ENCODE results near the gene MMAB. TPM values are rescaled to one million over a fixed set of nuclear protein-coding genes. Genes with fewer than 3 reads are reported as not detected.

Gene MMAB
- total and polyA plus RNA-seq, 2 experiments from 2014 or later, result 6.7 to 26.8 TPM

DNA sequence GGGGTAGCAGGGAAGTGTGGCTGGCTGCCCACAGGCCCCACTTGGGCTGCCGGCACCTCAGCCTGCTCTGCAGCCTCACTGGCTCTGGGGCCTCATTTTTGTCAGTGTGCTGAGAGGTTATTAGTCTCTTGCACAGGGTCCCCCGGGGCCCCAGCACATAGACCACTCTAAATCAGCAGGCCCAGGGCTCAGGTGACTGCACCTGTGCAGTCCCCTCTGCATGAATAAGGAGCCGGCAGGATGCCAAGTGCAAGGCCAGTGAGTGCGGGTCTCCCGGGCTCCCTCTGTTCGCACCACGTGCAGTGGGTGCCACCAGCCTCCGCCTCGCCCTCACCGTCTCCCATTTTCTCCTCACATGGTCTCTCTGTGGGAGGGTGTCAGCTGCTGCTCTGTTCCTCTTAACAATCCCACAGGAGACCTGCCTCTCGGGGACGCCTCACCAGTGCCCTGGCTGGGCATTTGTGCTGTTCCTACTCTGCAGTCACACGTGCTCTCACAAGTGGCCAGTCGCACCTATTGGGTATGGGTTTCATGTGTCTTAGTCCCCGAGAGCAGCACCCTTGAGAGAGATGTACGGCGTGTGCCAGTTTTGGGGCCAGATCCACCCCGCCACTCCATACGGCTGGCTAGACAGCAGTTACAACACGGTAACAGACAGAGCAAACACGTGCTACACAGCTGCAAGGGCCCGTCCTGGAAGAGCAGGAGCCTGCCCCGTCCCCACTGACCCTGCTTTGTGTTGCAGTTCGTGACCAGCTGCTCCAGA, 40.4 kb downstream of the MMAB start:
- Histone ChIP-seq H3K9ac (no peak overlapping the region), H3K9me3 (ENCODE audit: low read depth) (no peaks in the 10 kb centered on the region), H3K4me1 (ENCODE audit: insufficient read depth) (no peaks in the 10 kb centered on the region), H3K27ac (no peak overlapping the region), H3K9me2 (ENCODE audit: insufficient read depth) (no peaks in the 10 kb centered on the region), H3K27me3 (replicated peaks; ENCODE audit: insufficient read depth) (no peaks in the 10 kb centered on the region), H2AFZ (no peak overlapping the region), H3F3A (ENCODE audit: insufficient read depth) (no peaks in the 10 kb centered on the region), H3K4me3 (no peak overlapping the region), H3K36me3 (ENCODE audit: low read depth) (peaks cover 2% of the 10 kb centered on the region; the same call in 1 of the 2 replicates), H3K79me2 (ENCODE audit: insufficient read depth) (no peaks in the 10 kb centered on the region), H4K20me1 (ENCODE audit: insufficient read depth) (no peaks in the 10 kb centered on the region), H3K4me2 (ENCODE audit: unreplicated experiment) (no peak overlapping the region)
- TF ChIP-seq EZH2phosphoT487 (IDR thresholded peaks at IDR 0.05; ENCODE audit: insufficient read depth, low read depth) (no peak), EZH2 (IDR thresholded peaks at IDR 0.05; ENCODE audit: insufficient read depth, poor library complexity, severe bottlenecking) (no peak)
- DNase-seq, result no peak
- in situ Hi-C loops (cut with MboI), result no loop called here
- 84 to 86% methylated on average over 24 of the region's 24 CpGs for WGBS, 2 experiments (ENCODE audit: low coverage in 1 of 2, low lambda C conversion rate in 2 of 2, missing lambda C conversion rate in 2 of 2)

DNA sequence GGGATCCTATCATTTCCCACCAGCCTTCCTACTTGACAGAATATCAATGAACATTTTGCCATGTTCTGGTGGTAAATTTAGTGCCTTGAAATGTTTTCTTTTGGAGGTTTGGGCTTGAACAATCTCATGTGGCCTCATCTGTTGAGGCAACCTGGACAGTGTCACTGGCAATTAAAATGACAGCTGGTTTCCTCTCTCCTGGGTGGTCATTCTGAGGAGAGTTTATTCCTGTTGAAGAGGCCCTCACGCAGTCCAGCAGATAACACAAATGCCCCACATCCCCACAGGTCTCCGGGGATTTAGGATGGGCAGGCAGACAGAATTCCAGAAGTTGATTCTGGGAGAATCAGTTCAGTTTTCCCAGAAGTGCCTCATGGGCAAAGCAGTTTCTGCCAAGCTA, 41.9 kb downstream of the MMAB start:
- Histone ChIP-seq H3K9me2 (ENCODE audit: insufficient read depth) (no peaks in the 10 kb centered on the region), H3K27me3 (replicated peaks; ENCODE audit: insufficient read depth) (no peaks in the 10 kb centered on the region), H3K9ac (no peak overlapping the region), H3K4me2 (ENCODE audit: unreplicated experiment) (no peak overlapping the region), H3K9me3 (ENCODE audit: low read depth) (no peaks in the 10 kb centered on the region), H3K4me1 (ENCODE audit: insufficient read depth) (no peaks in the 10 kb centered on the region), H2AFZ (no peak overlapping the region), H3K36me3 (ENCODE audit: low read depth) (peaks cover 2% of the 10 kb centered on the region; the same call in 1 of the 2 replicates), H3K79me2 (ENCODE audit: insufficient read depth) (no peaks in the 10 kb centered on the region), H3F3A (ENCODE audit: insufficient read depth) (no peaks in the 10 kb centered on the region), H3K27ac (no peak overlapping the region), H4K20me1 (ENCODE audit: insufficient read depth) (no peaks in the 10 kb centered on the region), H3K4me3 (no peak overlapping the region)
- TF ChIP-seq EZH2phosphoT487 (IDR thresholded peaks at IDR 0.05; ENCODE audit: insufficient read depth, low read depth) (no peak), EZH2 (IDR thresholded peaks at IDR 0.05; ENCODE audit: insufficient read depth, poor library complexity, severe bottlenecking) (no peak)
- DNase-seq, result no peak
- WGBS, 2 experiments (ENCODE audit: low coverage in 1 of 2, low lambda C conversion rate in 2 of 2, missing lambda C conversion rate in 2 of 2), result 75 to 76% methylated on average over 2 of the region's 2 CpGs
- in situ Hi-C loops (cut with MboI), result no loop called here

DNA sequence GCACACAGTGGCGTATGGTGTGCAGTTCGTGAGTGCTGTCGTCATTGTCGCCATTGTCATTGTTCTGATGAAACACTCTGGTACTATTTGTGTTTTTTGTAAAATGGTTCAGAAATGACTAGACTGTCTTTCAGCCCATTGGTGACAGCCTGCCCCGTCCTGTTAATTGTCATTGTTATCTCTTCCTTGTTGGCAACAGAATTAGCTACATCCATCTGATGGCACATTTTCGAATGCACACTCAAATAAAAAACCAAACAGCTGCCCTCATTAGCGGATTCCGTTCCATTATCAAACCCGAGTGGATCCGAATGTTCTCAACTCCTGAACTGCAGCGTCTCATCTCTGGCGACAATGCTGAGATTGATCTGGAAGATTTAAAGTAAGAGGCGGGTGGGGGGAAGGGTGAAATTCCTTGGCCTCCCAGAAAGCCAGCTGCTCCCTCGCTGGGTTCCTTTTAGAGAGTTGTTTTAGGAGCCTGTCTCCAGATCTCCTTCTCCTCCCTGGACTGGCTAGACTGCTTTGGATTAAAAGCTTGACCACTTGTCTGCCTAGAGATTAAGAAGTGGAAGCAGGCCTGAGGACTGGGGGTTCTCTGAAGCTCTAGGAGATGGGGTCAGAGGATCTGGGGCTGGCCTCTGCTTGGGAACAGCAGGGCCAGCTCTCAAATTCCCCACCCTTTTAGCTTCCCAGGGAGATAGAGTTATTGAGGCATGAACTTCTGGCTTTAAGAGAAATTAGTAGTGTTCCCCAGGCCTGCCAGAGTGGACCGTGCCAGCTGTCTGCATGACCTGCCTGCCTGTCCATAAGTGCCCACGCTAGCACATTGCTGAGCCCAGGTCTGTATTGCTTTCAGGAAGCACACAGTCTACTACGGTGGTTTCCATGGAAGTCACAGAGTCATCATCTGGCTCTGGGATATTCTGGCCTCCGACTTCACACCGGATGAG, 43.3 kb downstream of the MMAB start:
- no peak for DNase-seq

DNA sequence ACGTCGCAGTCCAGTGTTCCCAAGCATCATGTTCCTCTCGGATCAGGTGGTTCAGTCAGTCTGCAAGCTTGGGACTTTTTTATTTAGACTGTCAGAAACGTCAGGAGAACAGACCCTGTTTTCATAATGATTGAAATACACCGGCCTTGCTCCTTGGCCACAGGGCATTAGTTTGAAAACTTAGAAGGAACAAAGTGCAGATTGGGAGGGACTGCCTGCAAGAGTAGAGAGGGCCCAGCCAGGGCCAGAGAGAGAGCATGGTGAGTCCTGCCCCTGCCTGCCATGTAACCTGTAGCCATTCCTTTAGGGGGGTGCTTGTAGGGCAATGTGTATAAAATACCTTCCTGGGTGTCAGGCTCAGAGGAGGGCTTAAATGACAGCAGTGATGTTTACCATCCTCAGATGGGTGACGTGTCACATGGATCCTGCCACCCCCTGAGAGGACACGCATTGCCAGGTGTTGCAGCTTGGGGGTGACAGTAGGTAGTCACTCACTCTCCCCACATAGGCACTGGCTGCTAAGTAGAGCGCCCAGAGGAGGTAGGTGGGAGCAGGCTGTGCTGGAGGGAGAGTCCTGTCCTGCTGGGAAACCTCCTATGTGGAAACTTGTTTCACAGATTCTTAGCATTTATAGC, 45.7 kb downstream of the MMAB start:
- TF ChIP-seq EZH2phosphoT487 (IDR thresholded peaks at IDR 0.05; ENCODE audit: insufficient read depth, low read depth), result no peak
- TF ChIP-seq EZH2 (IDR thresholded peaks at IDR 0.05; ENCODE audit: insufficient read depth, poor library complexity, severe bottlenecking), result no peak
- Histone ChIP-seq H3K9me2 (ENCODE audit: insufficient read depth) (no peaks in the 10 kb centered on the region), H2AFZ (no peak overlapping the region), H3K9me3 (ENCODE audit: low read depth) (no peaks in the 10 kb centered on the region), H3K4me3 (no peak overlapping the region), H3K36me3 (ENCODE audit: low read depth) (peaks cover 4% of the 10 kb centered on the region; the same call in 1 of the 2 replicates), H3K9ac (no peak overlapping the region), H3K27me3 (replicated peaks; ENCODE audit: insufficient read depth) (no peaks in the 10 kb centered on the region), H3K4me1 (ENCODE audit: insufficient read depth) (no peaks in the 10 kb centered on the region), H3K79me2 (ENCODE audit: insufficient read depth) (no peaks in the 10 kb centered on the region), H4K20me1 (ENCODE audit: insufficient read depth) (no peaks in the 10 kb centered on the region), H3F3A (ENCODE audit: insufficient read depth) (no peaks in the 10 kb centered on the region), H3K27ac (no peak overlapping the region), H3K4me2 (ENCODE audit: unreplicated experiment) (no peak overlapping the region)
- WGBS, 2 experiments (ENCODE audit: low coverage in 1 of 2, low lambda C conversion rate in 2 of 2, missing lambda C conversion rate in 2 of 2), result 90 to 92% methylated on average over 8 of the region's 8 CpGs
- in situ Hi-C loops (cut with MboI), result no loop called here
- DNase-seq, result no peak

More for the DNA sequence above, 43.3 kb downstream of the MMAB start:
- no peak overlapping the region for H3K27ac ChIP-seq
- H3K27me3 ChIP-seq (replicated peaks; ENCODE audit: insufficient read depth), result no peaks in the 10 kb centered on the region
- no peak overlapping the region for H3K9ac ChIP-seq
- TF ChIP-seq EZH2 (IDR thresholded peaks at IDR 0.05; ENCODE audit: insufficient read depth, poor library complexity, severe bottlenecking) (no peak), EZH2phosphoT487 (IDR thresholded peaks at IDR 0.05; ENCODE audit: insufficient read depth, low read depth) (no peak)
- WGBS, 2 experiments (ENCODE audit: low coverage in 1 of 2, low lambda C conversion rate in 2 of 2, missing lambda C conversion rate in 2 of 2), result 86 to 88% methylated on average over 19 of the region's 19 CpGs
- no peaks in the 10 kb centered on the region for H3K4me1 ChIP-seq (ENCODE audit: insufficient read depth)
- no peak overlapping the region for H3K4me3 ChIP-seq
- no peak overlapping the region for H3K4me2 ChIP-seq (ENCODE audit: unreplicated experiment)
- no peak overlapping the region for H2AFZ ChIP-seq
- no peaks in the 10 kb centered on the region for H3K9me2 ChIP-seq (ENCODE audit: insufficient read depth)
- no peaks in the 10 kb centered on the region for H4K20me1 ChIP-seq (ENCODE audit: insufficient read depth)
- in situ Hi-C loops (cut with MboI), result no loop called here
- H3K9me3 ChIP-seq (ENCODE audit: low read depth), result no peaks in the 10 kb centered on the region
- no peaks in the 10 kb centered on the region for H3K79me2 ChIP-seq (ENCODE audit: insufficient read depth)
- H3K36me3 ChIP-seq (ENCODE audit: low read depth), result peaks cover 4% of the 10 kb centered on the region; the same call in 1 of the 2 replicates
- H3F3A ChIP-seq (ENCODE audit: insufficient read depth), result no peaks in the 10 kb centered on the region

Data from GM23248 (cell line).